Measurements from ENCODE around the gene DNAJC24. TPM values are rescaled to one million over a fixed set of nuclear protein-coding genes. Genes with fewer than 3 reads are reported as not detected.
"Not testable (repeated sequence)": the region's sequence is repeated elsewhere in the genome, so short reads cannot be mapped to it uniquely, and the experiment has no call there.

DNAJC24 gene, protein sequence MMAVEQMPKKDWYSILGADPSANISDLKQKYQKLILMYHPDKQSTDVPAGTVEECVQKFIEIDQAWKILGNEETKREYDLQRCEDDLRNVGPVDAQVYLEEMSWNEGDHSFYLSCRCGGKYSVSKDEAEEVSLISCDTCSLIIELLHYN
- total RNA-seq (2014; rRNA removed; shearing (Covaris generic)) = 13.4 and 20.4 TPM in 2 replicates

DNA sequence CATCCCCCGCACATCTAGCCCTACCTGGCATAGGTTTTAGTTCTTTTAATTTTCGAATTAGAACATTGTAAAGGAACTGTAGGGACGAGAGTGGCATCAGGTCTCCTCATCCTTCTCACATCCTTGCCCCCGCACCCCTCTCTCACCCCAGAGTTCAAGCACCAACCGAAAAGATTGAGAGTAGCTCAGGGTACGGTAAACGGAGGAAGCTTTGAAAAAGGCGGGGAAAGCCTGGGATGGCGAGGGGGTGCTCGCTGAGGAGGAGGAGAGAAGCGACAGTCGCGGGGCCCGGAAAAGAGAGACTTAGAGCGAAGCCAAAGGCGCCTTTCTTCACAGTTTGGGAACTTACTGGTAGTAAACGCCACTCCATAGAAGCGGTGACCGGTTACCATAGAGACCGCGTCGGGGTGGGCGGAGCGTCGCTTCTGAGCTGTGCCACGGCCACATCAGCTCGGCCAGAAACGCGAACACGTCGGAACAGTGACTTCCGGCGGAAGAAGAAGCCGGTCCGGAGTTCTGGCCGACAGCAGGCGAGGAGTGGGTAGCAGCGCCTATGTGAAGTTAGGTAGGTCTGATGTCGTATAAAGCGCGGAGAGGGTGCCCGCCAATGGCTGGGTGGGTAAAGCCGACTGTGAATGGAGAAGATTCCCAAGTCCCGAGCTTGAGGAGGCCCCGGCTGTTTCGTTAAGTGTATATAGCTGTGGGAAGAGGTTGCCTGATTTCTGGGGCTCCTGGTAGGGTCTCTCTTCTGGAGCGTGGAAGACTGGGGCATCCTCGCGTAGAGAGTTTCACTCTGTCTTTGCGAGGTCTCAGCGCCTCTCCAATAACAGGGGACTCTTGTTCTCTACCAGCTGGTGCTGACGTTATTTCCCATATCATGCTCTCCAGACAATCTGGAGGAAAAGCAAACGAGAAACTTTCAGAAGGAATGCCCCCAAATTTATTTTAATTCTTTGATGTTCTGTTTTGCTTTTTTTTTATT lies at the start of gene DNAJC24, which contains the start of gene DCDC1:
TSS of gene DNAJC24 (plus strand) at position 513 of the 982 bp plus-strand sequence. CDS start 889 bp downstream, outside the sequence.
TSS of gene DCDC1 (minus strand) at position 392 of the 982 bp plus-strand sequence. CDS start 41,459 bp downstream, outside the sequence.
- Histone ChIP-seq H3K9me3 (replicated peaks) (no peaks in the 10 kb centered on the region), H3K27ac (peak within 1 kb of the TSS; percentile 26), H3K4me1 (replicated peaks) (no peaks in the 10 kb centered on the region; the same call in 1 of the 2 replicates), H3K27me3 (replicated peaks) (no peaks in the 10 kb centered on the region), H3K4me3 (peak within 1 kb of the TSS; percentile 57), H3K36me3 (no peaks in the 10 kb centered on the region)
- DNase-seq (ENCODE audit: low read depth in 1 of 2, low spot score in 2 of 2) = peak; percentile 86 to 92

DNA sequence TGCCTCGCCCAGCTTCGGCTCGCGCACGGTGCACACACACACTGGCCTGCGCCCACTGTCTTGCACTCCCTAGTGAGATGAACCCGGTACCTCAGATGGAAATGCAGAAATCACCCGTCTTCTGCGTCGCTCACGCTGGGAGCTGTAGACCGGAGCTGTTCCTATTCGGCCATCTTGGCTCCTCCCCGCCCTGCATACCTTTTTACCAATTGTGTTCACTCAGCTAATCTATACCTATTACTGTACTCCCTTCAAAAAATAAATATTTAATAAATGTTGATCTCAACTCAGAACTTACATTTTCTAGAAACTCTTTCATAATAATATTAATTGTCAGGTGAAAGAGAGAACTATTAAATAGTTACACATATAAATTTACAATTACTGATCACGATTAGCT lies 48.2 kb upstream of the DNAJC24 start:
- H3K9me3 ChIP-seq (replicated peaks); H3K4me1 ChIP-seq (replicated peaks); DNase-seq (ENCODE audit: low read depth in 1 of 2, low spot score in 2 of 2): not testable (repeated sequence)

DNA sequence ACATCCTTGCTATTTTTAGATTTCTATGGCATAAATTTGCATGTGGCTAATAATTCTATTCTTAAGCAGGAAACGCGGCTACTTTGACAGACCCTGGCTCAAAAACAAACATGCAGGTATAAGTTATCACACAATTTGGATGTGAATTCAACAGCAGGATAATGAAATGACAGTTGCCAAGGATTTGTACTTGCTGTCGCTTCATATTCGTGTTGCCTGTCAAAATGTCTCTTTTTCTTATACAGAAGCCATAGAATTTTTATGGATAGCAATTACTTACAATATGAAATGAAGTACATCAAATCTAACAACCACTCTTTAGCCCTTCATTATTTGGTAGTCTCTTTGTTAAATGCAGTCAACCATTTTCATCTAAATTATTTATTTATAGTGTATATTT lies 46.5 kb upstream of the DNAJC24 start:
- DNase-seq (ENCODE audit: low read depth in 1 of 2, low spot score in 2 of 2) = no peak
- Histone ChIP-seq H3K9me3 (replicated peaks) (no peaks in the 10 kb centered on the region), H3K27ac (no peak overlapping the region), H3K27me3 (replicated peaks) (no peaks in the 10 kb centered on the region), H3K4me1 (replicated peaks) (no peaks in the 10 kb centered on the region), H3K4me3 (no peak overlapping the region), H3K36me3 (no peaks in the 10 kb centered on the region)

More for the DNA sequence above, 48.2 kb upstream of the DNAJC24 start:
- not testable (repeated sequence) for H3K36me3 ChIP-seq; H3K27ac ChIP-seq; H3K27me3 ChIP-seq (replicated peaks); H3K4me3 ChIP-seq

DNA sequence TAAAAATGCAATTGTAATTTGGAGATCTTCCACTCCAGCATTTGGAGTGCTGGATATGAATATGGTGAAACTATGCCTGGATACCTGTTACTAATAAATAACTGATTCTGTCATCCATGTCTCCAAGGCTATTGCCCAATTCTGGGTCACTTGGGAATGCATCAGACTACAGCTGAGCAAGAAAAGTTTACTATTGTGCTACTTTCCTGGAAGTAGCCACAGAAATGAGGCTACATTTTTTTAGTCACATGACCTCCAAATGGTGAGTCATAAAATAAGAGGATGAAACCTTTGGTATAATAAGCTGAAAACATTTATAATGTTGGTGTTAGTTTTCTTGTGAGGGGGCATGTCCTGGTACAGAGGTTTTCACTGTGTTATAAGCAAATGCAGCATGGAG lies 44.5 kb upstream of the DNAJC24 start:
- H3K4me1 ChIP-seq (replicated peaks) = no peaks in the 10 kb centered on the region
- no peaks in the 10 kb centered on the region for H3K36me3 ChIP-seq
- no peaks in the 10 kb centered on the region for H3K9me3 ChIP-seq (replicated peaks)
- no peak for DNase-seq (ENCODE audit: low read depth in 1 of 2, low spot score in 2 of 2)
- H3K27me3 ChIP-seq (replicated peaks) = no peaks in the 10 kb centered on the region
- H3K4me3 ChIP-seq = no peak overlapping the region
- no peak overlapping the region for H3K27ac ChIP-seq

DNA sequence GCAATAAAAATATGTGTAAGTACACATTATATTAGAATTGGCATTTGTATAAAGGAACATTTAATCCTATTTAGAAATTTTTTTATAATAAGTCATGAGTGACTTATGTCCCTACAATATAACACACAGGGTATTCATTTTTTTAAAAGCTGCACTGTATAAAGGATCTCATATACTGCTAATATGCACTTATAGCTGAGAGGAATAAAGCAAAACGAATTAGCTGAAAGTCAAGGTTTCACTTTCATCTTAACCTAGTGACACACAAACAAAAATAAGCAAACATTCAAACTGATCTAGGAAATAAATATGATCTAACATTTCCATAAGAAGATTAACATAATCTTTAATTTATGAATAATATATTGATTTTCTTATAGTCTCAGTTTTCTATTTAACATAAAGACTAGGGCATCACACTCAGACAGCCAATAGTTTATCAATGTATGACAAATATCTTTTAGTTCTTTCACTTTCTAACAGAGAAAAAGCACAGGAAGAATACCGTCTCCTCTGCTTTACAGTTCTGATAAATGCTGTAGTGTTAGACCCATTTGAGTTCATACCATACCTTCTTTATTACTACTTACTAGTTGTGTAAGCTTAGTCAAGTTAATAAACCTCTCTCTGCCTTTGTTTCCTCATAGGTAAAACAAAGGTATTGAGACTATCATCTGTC lies 43.1 kb upstream of the DNAJC24 start:
- no peak overlapping the region for H3K4me3 ChIP-seq
- DNase-seq (ENCODE audit: low read depth in 1 of 2, low spot score in 2 of 2) = no peak
- no peaks in the 10 kb centered on the region for H3K4me1 ChIP-seq (replicated peaks)
- H3K36me3 ChIP-seq = no peaks in the 10 kb centered on the region
- H3K27ac ChIP-seq = no peak overlapping the region
- H3K27me3 ChIP-seq (replicated peaks) = no peaks in the 10 kb centered on the region
- H3K9me3 ChIP-seq (replicated peaks) = no peaks in the 10 kb centered on the region

DNA sequence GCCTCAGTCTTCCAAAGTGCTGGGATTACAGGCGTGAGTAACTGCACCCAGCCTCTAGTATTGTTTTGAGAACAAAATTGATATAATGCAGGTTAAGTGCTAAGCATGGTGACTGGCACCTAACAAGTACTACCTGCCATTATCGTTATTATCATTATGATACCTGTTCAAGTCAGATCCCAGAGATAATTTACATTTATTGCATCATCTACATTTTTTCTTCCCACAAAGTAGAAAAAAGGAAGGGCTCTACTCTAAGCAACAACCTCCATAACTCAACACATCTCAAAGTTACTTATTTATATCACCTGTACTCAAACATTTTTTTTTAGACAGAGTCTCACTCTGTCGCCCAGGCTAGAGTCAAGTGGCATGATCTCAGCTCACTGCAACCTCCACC lies 42.2 kb upstream of the DNAJC24 start:
- Histone ChIP-seq H3K27ac (no peak overlapping the region), H3K27me3 (replicated peaks) (no peaks in the 10 kb centered on the region), H3K4me1 (replicated peaks) (no peaks in the 10 kb centered on the region), H3K36me3 (no peaks in the 10 kb centered on the region), H3K4me3 (no peak overlapping the region), H3K9me3 (replicated peaks) (no peaks in the 10 kb centered on the region)
- DNase-seq (ENCODE audit: low read depth in 1 of 2, low spot score in 2 of 2) = no peak

DNA sequence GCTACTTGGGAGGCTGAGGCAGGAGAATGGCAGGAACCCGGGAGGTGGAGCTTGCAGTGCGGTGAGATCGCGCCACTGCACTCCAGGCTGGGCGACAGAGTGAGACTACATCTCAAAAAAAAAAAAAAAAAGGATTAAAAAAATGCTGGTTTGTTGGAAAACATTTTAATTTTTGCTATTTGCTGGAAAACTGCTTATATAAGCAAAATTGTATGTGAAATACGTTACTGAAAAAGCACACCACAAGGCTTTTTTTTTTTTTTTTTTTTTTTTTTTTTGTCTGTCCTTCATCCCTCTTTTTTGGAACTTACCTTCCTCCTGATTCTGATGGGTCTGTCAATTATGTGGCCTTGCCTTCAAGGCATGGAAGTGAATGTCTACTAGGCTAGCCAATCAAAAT lies 41.0 kb upstream of the DNAJC24 start:
- DNase-seq (ENCODE audit: low read depth in 1 of 2, low spot score in 2 of 2) = no peak
- no peak overlapping the region for H3K27ac ChIP-seq
- H3K4me3 ChIP-seq = no peak overlapping the region
- H3K9me3 ChIP-seq (replicated peaks) = no peaks in the 10 kb centered on the region
- H3K36me3 ChIP-seq = no peaks in the 10 kb centered on the region
- no peaks in the 10 kb centered on the region for H3K4me1 ChIP-seq (replicated peaks)
- H3K27me3 ChIP-seq (replicated peaks) = no peaks in the 10 kb centered on the region

DNA sequence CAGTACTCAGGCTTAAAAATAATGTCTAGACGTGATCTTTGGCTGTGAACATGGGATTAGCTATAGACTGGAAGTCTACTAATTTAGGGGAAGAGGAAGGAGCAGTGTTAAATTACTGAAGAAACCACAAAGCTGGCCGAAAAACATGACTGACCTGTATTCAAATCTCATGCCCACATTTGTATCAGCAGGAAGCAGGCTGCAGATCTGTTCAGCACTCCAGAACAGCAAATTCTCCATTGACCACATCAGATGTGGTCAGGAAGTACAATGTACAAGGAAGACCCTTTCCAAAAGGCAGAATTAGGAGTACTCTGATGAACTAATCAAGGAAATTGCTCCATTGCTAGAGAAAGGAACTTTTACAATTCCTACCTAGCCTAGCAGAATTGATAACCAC lies 31.9 kb upstream of the DNAJC24 start:
- H3K27ac ChIP-seq = no peak overlapping the region
- no peaks in the 10 kb centered on the region for H3K9me3 ChIP-seq (replicated peaks)
- no peaks in the 10 kb centered on the region for H3K27me3 ChIP-seq (replicated peaks)
- H3K4me3 ChIP-seq = no peak overlapping the region
- no peaks in the 10 kb centered on the region for H3K4me1 ChIP-seq (replicated peaks)
- no peaks in the 10 kb centered on the region for H3K36me3 ChIP-seq
- no peak for DNase-seq (ENCODE audit: low read depth in 1 of 2, low spot score in 2 of 2)

DNA sequence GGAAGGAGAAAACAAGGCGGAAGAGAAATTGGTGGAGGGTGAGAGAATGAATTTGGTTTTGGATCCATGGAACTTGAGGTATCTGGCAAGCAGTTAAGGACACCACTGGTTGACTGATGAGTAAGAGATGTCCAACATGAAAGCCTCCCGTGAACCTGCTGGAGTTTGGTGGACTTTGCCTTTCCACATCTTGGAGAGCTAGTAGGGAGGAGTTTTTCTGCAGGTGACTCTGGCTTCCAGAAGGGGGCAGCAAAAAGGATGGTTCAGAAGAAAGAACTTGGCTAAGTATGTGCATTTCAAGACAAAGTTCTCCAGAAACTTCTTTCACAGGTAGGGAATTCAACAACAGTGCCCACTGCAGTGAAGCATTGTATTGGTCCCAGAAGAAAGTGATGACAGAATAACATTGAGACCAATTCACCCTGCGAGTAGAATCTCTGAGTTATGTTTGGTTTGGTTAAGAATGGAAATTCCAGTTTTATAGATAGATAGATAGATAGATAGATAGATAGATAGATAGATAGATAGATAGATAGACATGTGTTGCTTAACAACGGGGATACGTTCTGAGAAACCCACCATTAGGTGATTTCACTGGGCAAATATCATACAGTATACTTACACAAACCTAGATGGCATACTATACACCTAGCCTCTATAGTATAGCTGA lies 28.6 kb upstream of the DNAJC24 start:
- Histone ChIP-seq H3K27ac (no peak overlapping the region), H3K9me3 (replicated peaks) (no peaks in the 10 kb centered on the region), H3K36me3 (no peaks in the 10 kb centered on the region), H3K27me3 (replicated peaks) (no peaks in the 10 kb centered on the region), H3K4me1 (replicated peaks) (no peaks in the 10 kb centered on the region), H3K4me3 (no peak overlapping the region)
- DNase-seq (ENCODE audit: low read depth in 1 of 2, low spot score in 2 of 2) = no peak

DNA sequence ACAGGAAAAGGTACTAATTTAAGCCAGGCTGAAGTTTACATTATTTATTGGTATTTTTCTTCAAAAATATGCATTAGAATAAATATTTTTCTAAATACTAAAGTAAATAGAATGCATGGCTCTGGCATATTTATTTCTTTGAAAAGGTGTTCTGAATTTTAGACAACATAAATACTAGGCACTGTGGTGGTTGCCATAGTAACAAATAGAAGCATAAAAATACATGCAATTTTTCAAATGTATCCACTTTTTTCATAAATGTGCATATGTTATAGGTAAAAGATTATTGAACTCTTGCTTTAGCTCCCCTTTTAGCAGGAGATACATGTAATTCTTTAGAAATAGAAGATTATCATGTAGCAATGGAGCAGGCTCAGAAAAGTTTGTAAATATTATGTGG lies 18.5 kb upstream of the DNAJC24 start:
- Histone ChIP-seq H3K27ac (no peak overlapping the region), H3K36me3 (no peaks in the 10 kb centered on the region), H3K9me3 (replicated peaks) (no peaks in the 10 kb centered on the region), H3K4me3 (no peak overlapping the region), H3K27me3 (replicated peaks) (peaks cover 5% of the 10 kb centered on the region; the same call in 1 of the 2 replicates), H3K4me1 (replicated peaks) (no peaks in the 10 kb centered on the region)
- DNase-seq (ENCODE audit: low read depth in 1 of 2, low spot score in 2 of 2) = no peak

DNA sequence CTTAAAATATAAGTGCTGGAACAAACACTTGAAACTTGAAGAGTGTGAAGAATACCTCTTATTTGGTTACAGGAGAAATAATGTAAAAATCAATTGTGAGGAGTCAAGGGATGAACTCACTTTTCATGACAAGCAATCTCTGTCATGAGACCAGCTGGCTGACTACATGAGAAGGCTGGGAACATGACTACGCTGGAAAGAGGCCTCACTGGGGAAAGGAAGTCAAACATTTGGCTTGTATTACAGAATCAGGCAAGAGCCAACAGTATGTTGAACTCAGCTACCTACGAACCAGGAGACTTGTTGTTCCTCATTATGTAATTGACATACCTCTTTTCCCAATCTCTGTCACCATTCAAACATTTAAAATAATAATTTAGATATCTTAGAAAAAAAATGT lies 14.5 kb upstream of the DNAJC24 start:
- Histone ChIP-seq H3K4me1 (replicated peaks) (no peaks in the 10 kb centered on the region), H3K36me3 (no peaks in the 10 kb centered on the region)
- DNase-seq (ENCODE audit: low read depth in 1 of 2, low spot score in 2 of 2) = no peak

DNA sequence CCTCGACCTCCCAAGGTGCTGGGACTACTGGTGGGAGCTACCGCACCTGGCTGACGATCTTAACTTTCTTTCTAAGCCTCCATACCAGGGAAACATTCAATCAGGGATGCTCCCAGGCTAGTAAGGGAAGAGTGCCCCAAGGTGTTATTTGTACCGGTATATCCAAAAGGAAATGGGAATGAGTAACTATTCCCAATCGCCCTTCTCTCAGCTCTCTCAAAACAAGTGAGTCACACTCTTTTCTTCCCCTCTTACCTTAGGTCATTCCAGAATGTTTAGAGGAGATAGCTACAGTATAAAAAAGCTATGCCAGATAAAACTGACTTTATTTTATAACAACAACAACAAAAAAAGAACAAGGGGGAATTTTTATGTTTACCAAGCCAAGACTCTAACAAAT lies 13.8 kb upstream of the DNAJC24 start:
- H3K4me1 ChIP-seq (replicated peaks) = no peaks in the 10 kb centered on the region
- H3K27ac ChIP-seq = no peak overlapping the region
- no peaks in the 10 kb centered on the region for H3K36me3 ChIP-seq

More for the DNA sequence above, 14.5 kb upstream of the DNAJC24 start:
- Histone ChIP-seq H3K9me3 (replicated peaks) (no peaks in the 10 kb centered on the region), H3K4me3 (no peak overlapping the region), H3K27ac (no peak overlapping the region), H3K27me3 (replicated peaks) (peaks cover 5% of the 10 kb centered on the region; the same call in 1 of the 2 replicates)

DNA sequence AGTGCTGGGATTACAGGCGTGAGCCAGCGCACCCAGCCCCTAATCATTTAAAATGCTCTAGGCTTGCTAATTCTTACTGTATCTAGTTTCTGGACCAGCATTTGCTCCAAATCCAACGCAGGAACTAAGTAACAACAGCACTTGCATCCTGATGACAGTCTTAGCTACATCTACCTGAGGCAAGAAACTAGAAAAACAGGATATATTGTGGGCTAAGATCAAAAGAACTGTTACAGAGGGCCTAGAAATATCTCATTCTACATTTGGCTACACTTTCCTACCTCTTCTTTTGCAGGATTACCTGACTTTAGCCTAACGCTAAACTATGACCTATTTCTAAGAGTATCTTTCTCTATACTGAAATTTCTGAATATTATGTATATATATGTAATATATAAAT lies 7.9 kb upstream of the DNAJC24 start:
- H3K4me3 ChIP-seq = no peak overlapping the region
- H3K9me3 ChIP-seq (replicated peaks) = no peaks in the 10 kb centered on the region
- H3K27ac ChIP-seq = no peak overlapping the region
- H3K27me3 ChIP-seq (replicated peaks) = 0 out of 2 replicates have a peak, but pooled peaks cover 6% of the 10 kb centered on the region
- DNase-seq (ENCODE audit: low read depth in 1 of 2, low spot score in 2 of 2) = no peak
- H3K4me1 ChIP-seq (replicated peaks) = no peaks in the 10 kb centered on the region
- no peaks in the 10 kb centered on the region for H3K36me3 ChIP-seq

More for the DNA sequence above, 13.8 kb upstream of the DNAJC24 start:
- Histone ChIP-seq H3K27me3 (replicated peaks) (peaks cover 5% of the 10 kb centered on the region; the same call in 1 of the 2 replicates), H3K4me3 (no peak overlapping the region), H3K9me3 (replicated peaks) (no peaks in the 10 kb centered on the region)
- DNase-seq (ENCODE audit: low read depth in 1 of 2, low spot score in 2 of 2) = no peak
